K562 (cell line): Measurements from ENCODE around the gene ADAMTS6. TPM values are rescaled to one million over a fixed set of nuclear protein-coding genes. Genes with fewer than 3 reads are reported as not detected.

Experiments used
- ATF7 ChIP-seq: fragments of 450-650 bp; IDR thresholded peaks from 2 replicates; pipeline ENCODE4 v1.7.1; 2014; ENCODE audit warnings: mild to moderate bottlenecking, moderate library complexity
- BMI1 ChIP-seq: fragments of 150-350 bp; IDR thresholded peaks from 2 replicates; pipeline ENCODE4 v1.6.1; 2014; ENCODE audit warnings: low read length
- CBFB ChIP-seq: sonication (generic); formaldehyde crosslinking; IDR thresholded peaks from 2 replicates; pipeline ENCODE4 v1.4.0; 2020; ENCODE audit warnings: mild to moderate bottlenecking, missing genetic modification reagents
- EHMT2 ChIP-seq: fragments of 450-650 bp; IDR thresholded peaks from 2 replicates; pipeline ENCODE4 v1.6.1; 2018; ENCODE audit warnings: antibody characterized with exemption
- FOXJ3 ChIP-seq: sonication (generic); formaldehyde crosslinking; IDR thresholded peaks from 2 replicates; pipeline ENCODE4 v1.4.0; 2020; ENCODE audit warnings: mild to moderate bottlenecking, missing genetic modification reagents
- HMG20B ChIP-seq: fragments of 250-450 bp; sonication (Bioruptor Pico); IDR thresholded peaks from 2 replicates; pipeline ENCODE4 v1.5.0; 2021; ENCODE audit warnings: mild to moderate bottlenecking
- HMGN3 ChIP-seq: IDR thresholded peaks from 2 replicates; pipeline ENCODE4 v1.6.1; 2011; ENCODE audit warnings: borderline replicate concordance, low read depth, mild to moderate bottlenecking, mixed read lengths, low read length; ENCODE audit not compliant: insufficient read length; ENCODE audit errors: extremely low read depth
- ILF3 ChIP-seq: fragments of 450-650 bp; IDR thresholded peaks from 2 replicates; pipeline ENCODE4 v1.6.1; 2018; ENCODE audit warnings: antibody characterized with exemption, mild to moderate bottlenecking, moderate library complexity, borderline replicate concordance
- MIER1 ChIP-seq: fragments of 450-650 bp; IDR thresholded peaks from 2 replicates; pipeline ENCODE4 v1.6.1; 2016; ENCODE audit warnings: antibody characterized with exemption, mild to moderate bottlenecking, low read depth
- NCOR1 ChIP-seq: fragments of 450-650 bp; IDR thresholded peaks from 2 replicates; pipeline ENCODE4 v1.6.1; 2016; ENCODE audit warnings: mild to moderate bottlenecking, moderate library complexity
- RBM25 ChIP-seq: fragments of 200-400 bp; formaldehyde crosslinking; IDR thresholded peaks from 2 replicates; pipeline ENCODE4 v1.6.1; 2018; ENCODE audit warnings: low read length, low read depth, moderate library complexity; ENCODE audit not compliant: severe bottlenecking
- RFX1 ChIP-seq: fragments of 450-650 bp; IDR thresholded peaks from 2 replicates; pipeline ENCODE4 v1.6.1; 2016; ENCODE audit warnings: mild to moderate bottlenecking, moderate library complexity
- SIN3B ChIP-seq: fragments of 450-650 bp; IDR thresholded peaks from 2 replicates; pipeline ENCODE4 v1.6.1; 2017; ENCODE audit warnings: low read depth, mild to moderate bottlenecking, moderate library complexity
- ZNF134 ChIP-seq: fragments of 250-450 bp; sonication (Bioruptor Pico); conservative IDR thresholded peaks from 2 replicates; pipeline ENCODE4 v1.4.0; 2020
- ZNF165 ChIP-seq: fragments of 250-450 bp; sonication (Bioruptor Pico); IDR thresholded peaks from 2 replicates; pipeline ENCODE4 v1.4.0; 2020; ENCODE audit warnings: borderline replicate concordance
- ZNF184 ChIP-seq: sonication (generic); formaldehyde crosslinking; IDR thresholded peaks from 2 replicates; pipeline ENCODE4 v1.5.0; 2020; ENCODE audit warnings: missing genetic modification reagents
- ZSCAN29 ChIP-seq: fragments of 450-650 bp; IDR thresholded peaks from 2 replicates; pipeline ENCODE4 v1.6.1; 2017
- polyA plus RNA-seq, 8 experiments: library from polyadenylated mRNA; depleted of rRNA in 4 of 8; stranded (reverse) in 5 of 8; unstranded in 3 of 8; fragments of >200 nt; fragmentation: Nextera tagmentation in 2 of 8; fragmentation: Illumina TruSeq in 1 of 8; extraction: Ambion mirVana in 2 of 8; extraction: Trizol in 1 of 8; gene quantifications; 2 replicates each; pipeline versions ENCODE4 v1.2.1 to v1.2.3, GENCODE V29; 2011 to 2014; ENCODE audit warnings: inconsistent platforms in 1 of 8, missing spikeins in 1 of 8
- total RNA-seq, 7 experiments: library from RNA; depleted of rRNA in 6 of 7; stranded (reverse); fragments of >200 nt in 6 of 7; fragmentation: Illumina TruSeq in 2 of 7; extraction: Trizol in 2 of 7; gene quantifications; 2 replicates each; pipeline versions ENCODE4 v1.2.1 to v1.2.3, GENCODE V29; 2011 to 2021; ENCODE audit warnings: low replicate concordance in 1 of 7
- TF ChIP-seq, protein P1 (sequence below): sonication (generic); formaldehyde crosslinking; IDR thresholded peaks from 2 replicates; pipeline ENCODE4 v1.8.0; 2023; ENCODE audit warnings: mild to moderate bottlenecking, missing genetic modification reagents
- TF ChIP-seq, protein P2 (sequence below): IDR thresholded peaks from 2 replicates; pipeline ENCODE4 v1.6.1; 2014; ENCODE audit warnings: antibody characterized with exemption
- TF ChIP-seq, protein P3 (sequence below): sonication (generic); formaldehyde crosslinking; IDR thresholded peaks from 2 replicates; pipeline ENCODE4 v1.8.0; 2022; ENCODE audit warnings: mild to moderate bottlenecking, missing genetic modification reagents, borderline replicate concordance
- TF ChIP-seq, protein P4 (sequence below): fragments of 450-650 bp; formaldehyde crosslinking; IDR thresholded peaks from 2 replicates; pipeline ENCODE4 v1.4.0; 2020; ENCODE audit warnings: mild to moderate bottlenecking, moderate library complexity

ADAMTS6 gene
- total and polyA plus RNA-seq, 9 of the 15 experiments (the other 6 are each of a cell fraction or from before 2014, with no cell fraction given) = 0.57 to 5.3 (median 1.5) TPM

DNA sequence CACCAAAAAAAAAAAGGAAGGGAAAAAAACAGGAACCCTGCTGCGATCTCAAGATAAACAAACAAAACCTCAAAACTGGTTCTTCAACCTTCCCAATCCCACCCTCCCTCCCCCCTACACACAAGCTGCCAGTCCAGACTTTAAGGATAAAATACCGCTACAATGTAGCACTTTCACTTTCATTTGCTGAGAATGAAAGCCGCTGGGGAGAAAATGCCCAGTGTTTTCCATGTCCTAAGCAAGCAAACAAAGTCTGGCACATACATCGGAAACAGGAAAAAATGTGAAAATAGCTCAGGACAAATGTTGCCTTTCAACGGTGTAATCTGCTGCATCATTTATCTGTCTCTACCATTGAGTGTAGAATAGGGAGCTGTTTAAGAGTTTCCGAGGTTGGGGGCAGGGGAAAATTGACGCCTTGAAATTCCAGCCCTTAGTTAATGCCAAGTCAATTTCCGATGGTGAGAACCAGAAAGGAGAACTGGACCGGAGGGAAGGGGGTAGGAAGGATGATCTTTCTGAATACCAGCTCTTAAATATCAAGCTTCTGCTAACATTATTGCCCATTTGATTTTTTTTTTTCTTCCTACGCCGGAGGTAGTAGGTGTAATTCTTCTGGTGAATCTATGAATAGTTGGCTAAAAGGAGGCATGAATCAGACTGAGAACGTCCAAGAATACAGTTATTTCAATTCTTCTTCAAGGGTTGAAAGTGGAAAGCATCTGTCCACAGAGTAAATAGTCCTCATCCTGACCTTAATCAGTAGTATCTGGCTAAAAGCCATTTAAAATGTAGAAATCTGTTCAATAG lies 1.2 kb upstream of the ADAMTS6 start (continued):
- no peak for TF ChIP-seq ZSCAN29
- TF ChIP-seq, protein P1, sequence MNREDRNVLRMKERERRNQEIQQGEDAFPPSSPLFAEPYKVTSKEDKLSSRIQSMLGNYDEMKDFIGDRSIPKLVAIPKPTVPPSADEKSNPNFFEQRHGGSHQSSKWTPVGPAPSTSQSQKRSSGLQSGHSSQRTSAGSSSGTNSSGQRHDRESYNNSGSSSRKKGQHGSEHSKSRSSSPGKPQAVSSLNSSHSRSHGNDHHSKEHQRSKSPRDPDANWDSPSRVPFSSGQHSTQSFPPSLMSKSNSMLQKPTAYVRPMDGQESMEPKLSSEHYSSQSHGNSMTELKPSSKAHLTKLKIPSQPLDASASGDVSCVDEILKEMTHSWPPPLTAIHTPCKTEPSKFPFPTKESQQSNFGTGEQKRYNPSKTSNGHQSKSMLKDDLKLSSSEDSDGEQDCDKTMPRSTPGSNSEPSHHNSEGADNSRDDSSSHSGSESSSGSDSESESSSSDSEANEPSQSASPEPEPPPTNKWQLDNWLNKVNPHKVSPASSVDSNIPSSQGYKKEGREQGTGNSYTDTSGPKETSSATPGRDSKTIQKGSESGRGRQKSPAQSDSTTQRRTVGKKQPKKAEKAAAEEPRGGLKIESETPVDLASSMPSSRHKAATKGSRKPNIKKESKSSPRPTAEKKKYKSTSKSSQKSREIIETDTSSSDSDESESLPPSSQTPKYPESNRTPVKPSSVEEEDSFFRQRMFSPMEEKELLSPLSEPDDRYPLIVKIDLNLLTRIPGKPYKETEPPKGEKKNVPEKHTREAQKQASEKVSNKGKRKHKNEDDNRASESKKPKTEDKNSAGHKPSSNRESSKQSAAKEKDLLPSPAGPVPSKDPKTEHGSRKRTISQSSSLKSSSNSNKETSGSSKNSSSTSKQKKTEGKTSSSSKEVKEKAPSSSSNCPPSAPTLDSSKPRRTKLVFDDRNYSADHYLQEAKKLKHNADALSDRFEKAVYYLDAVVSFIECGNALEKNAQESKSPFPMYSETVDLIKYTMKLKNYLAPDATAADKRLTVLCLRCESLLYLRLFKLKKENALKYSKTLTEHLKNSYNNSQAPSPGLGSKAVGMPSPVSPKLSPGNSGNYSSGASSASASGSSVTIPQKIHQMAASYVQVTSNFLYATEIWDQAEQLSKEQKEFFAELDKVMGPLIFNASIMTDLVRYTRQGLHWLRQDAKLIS = no peak
- TF ChIP-seq, protein P2, sequence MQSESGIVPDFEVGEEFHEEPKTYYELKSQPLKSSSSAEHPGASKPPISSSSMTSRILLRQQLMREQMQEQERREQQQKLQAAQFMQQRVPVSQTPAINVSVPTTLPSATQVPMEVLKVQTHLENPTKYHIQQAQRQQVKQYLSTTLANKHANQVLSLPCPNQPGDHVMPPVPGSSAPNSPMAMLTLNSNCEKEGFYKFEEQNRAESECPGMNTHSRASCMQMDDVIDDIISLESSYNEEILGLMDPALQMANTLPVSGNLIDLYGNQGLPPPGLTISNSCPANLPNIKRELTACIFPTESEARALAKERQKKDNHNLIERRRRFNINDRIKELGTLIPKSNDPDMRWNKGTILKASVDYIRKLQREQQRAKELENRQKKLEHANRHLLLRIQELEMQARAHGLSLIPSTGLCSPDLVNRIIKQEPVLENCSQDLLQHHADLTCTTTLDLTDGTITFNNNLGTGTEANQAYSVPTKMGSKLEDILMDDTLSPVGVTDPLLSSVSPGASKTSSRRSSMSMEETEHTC = no peak
- no peak for TF ChIP-seq HMGN3
- no peak for TF ChIP-seq ZNF184 (CRISPR knock-in tag)
- TF ChIP-seq NCOR1 = no peak
- TF ChIP-seq, protein P3, sequence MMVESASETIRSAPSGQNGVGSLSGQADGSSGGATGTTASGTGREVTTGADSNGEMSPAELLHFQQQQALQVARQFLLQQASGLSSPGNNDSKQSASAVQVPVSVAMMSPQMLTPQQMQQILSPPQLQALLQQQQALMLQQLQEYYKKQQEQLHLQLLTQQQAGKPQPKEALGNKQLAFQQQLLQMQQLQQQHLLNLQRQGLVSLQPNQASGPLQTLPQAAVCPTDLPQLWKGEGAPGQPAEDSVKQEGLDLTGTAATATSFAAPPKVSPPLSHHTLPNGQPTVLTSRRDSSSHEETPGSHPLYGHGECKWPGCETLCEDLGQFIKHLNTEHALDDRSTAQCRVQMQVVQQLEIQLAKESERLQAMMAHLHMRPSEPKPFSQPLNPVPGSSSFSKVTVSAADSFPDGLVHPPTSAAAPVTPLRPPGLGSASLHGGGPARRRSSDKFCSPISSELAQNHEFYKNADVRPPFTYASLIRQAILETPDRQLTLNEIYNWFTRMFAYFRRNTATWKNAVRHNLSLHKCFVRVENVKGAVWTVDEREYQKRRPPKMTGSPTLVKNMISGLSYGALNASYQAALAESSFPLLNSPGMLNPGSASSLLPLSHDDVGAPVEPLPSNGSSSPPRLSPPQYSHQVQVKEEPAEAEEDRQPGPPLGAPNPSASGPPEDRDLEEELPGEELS (CRISPR knock-in tag) = no peak
- no peak for TF ChIP-seq ILF3
- no peak for TF ChIP-seq RBM25
- no peak for TF ChIP-seq MIER1
- TF ChIP-seq EHMT2 = 0 out of 2 replicates have a peak, but pooled peaks have one; percentile 19
- TF ChIP-seq ZNF134 (CRISPR knock-in tag) = no peak
- no peak for TF ChIP-seq ZNF165 (CRISPR knock-in tag)
- no peak for TF ChIP-seq CBFB
- no peak for TF ChIP-seq RFX1
- no peak for TF ChIP-seq FOXJ3 (CRISPR knock-in tag)
- TF ChIP-seq HMG20B = no peak
- TF ChIP-seq BMI1 = no peak
- TF ChIP-seq ATF7 = no peak
- TF ChIP-seq SIN3B = no peak
- TF ChIP-seq, protein P4, sequence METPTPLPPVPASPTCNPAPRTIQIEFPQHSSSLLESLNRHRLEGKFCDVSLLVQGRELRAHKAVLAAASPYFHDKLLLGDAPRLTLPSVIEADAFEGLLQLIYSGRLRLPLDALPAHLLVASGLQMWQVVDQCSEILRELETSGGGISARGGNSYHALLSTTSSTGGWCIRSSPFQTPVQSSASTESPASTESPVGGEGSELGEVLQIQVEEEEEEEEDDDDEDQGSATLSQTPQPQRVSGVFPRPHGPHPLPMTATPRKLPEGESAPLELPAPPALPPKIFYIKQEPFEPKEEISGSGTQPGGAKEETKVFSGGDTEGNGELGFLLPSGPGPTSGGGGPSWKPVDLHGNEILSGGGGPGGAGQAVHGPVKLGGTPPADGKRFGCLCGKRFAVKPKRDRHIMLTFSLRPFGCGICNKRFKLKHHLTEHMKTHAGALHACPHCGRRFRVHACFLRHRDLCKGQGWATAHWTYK (CRISPR knock-in tag) = no peak
